ENCODE data around the gene PYM1. TPM values are rescaled to one million over a fixed set of nuclear protein-coding genes. Genes with fewer than 3 reads are reported as not detected.

Gene PYM1
- total RNA-seq, 2 experiments from 2014 or later = 22.1 to 22.9 TPM

DNA sequence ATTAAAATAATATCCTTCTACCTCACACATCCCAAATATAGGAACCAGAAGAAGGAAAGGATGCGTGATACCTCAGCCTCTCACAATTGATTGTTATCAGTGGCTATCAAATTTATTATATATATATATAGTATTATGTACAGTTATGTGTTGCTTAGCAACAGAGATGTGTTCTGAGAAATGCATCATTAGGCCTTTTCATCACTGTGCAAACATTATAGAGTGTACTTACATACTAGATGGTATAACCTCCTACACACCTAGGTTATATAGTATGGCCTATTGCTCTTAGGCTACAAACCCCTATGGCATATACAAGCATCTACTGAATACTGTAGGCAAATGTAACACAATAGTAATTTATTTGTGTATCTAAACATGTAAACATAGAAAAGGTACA is 34.0 kb downstream of the PYM1 start:
- H3K27ac Mint-ChIP-seq = no peak overlapping the region
- no peak overlapping the region for H3K4me3 Mint-ChIP-seq
- H3K9me3 Mint-ChIP-seq = no peaks in the 10 kb centered on the region
- H3K4me1 Mint-ChIP-seq (ENCODE audit: low read depth) = peaks cover 1% of the 10 kb centered on the region
- H3K36me3 Mint-ChIP-seq (ENCODE audit: low read depth) = no peaks in the 10 kb centered on the region
- CTCF ChIA-PET = no interaction called here
- intact Hi-C loops (cut with micrococcal nuclease) = no loop called here
- TF ChIP-seq, protein P1, sequence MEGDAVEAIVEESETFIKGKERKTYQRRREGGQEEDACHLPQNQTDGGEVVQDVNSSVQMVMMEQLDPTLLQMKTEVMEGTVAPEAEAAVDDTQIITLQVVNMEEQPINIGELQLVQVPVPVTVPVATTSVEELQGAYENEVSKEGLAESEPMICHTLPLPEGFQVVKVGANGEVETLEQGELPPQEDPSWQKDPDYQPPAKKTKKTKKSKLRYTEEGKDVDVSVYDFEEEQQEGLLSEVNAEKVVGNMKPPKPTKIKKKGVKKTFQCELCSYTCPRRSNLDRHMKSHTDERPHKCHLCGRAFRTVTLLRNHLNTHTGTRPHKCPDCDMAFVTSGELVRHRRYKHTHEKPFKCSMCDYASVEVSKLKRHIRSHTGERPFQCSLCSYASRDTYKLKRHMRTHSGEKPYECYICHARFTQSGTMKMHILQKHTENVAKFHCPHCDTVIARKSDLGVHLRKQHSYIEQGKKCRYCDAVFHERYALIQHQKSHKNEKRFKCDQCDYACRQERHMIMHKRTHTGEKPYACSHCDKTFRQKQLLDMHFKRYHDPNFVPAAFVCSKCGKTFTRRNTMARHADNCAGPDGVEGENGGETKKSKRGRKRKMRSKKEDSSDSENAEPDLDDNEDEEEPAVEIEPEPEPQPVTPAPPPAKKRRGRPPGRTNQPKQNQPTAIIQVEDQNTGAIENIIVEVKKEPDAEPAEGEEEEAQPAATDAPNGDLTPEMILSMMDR (IDR thresholded peaks at IDR 0.05) = no peak
- H3K27me3 Mint-ChIP-seq = no peaks in the 10 kb centered on the region
- DNase-seq (no peak), ATAC-seq (no peak)
- POLR2A ChIA-PET = no interaction called here

DNA sequence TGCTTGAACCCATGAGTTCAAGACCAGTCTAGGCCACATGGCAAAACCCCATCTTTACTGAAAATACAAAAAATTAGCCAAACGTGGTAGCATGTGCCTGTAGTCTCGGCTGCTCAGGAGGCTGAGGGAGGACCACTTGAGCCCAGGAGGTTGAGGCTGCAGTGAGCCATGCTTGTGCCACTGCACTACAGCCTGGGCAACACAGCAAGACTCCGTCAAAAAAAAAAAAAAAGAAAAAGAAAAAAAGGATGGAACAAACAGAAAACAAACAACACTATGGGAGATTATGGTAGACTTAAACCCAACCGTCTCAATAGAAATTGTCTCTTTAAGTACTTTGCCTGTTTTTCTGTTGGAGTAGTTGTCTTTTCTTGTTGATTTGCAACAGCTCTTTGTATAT is 36.4 kb downstream of the PYM1 start:
- no peak overlapping the region for H3K27ac Mint-ChIP-seq
- POLR2A ChIA-PET = no interaction called here
- no peaks in the 10 kb centered on the region for H3K36me3 Mint-ChIP-seq (ENCODE audit: low read depth)

GRCh38 chr12:55885113-55885512 is 42.6 kb downstream of the PYM1 start:
- CTCF ChIA-PET = interaction anchor here (0.5 to 1.1 kb wide), 2 partner anchors 50 to 280 kb away, joined by 3 to 5 read pairs; no protein-coding TSS in a partner anchor
- intact Hi-C loops (cut with micrococcal nuclease) = no loop called here
- POLR2A ChIA-PET = no interaction called here

More for the DNA sequence above, 36.4 kb downstream of the PYM1 start:
- CTCF ChIA-PET = no interaction called here
- TF ChIP-seq, protein P1 (IDR thresholded peaks at IDR 0.05) = no peak
- no peaks in the 10 kb centered on the region for H3K4me1 Mint-ChIP-seq (ENCODE audit: low read depth)
- DNase-seq (no peak), ATAC-seq (no peak)
- intact Hi-C loops (cut with micrococcal nuclease) = no loop called here
- H3K9me3 Mint-ChIP-seq = no peaks in the 10 kb centered on the region
- H3K27me3 Mint-ChIP-seq = no peaks in the 10 kb centered on the region
- no peak overlapping the region for H3K4me3 Mint-ChIP-seq

DNA sequence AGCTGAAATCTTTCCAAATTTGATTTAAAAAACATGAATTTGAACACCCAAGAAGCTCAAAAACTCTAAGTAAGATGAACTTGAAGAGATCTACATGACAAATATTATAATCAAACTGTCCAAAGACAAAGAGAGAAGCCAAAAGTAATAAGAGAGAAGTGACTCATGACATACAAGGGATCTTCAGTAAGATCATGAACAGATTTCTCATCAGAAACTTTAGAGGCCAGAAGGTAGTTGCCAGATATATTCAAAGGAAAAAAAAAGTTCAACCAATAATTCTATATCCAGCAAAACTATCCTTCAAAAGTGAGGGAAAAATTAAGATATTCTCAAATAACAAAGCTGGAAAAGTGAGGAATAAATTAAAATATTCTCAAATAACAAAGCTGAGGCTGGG is 49.9 kb downstream of the PYM1 start:
- Mint-ChIP-seq H3K9me3 (peaks cover 9% of the 10 kb centered on the region), H3K4me1 (ENCODE audit: low read depth) (peaks cover 9% of the 10 kb centered on the region), H3K27me3 (no peaks in the 10 kb centered on the region), H3K27ac (no peak overlapping the region), H3K36me3 (ENCODE audit: low read depth) (peaks cover 9% of the 10 kb centered on the region), H3K4me3 (no peak overlapping the region)
- ChIA-PET CTCF (interaction anchor here (1.3 kb wide), 1 partner anchor 221 kb away, joined by 3 read pairs; no protein-coding TSS in a partner anchor), POLR2A (interaction anchor here (0.9 kb wide), 1 partner anchor 18 kb away, joined by 3 read pairs; no protein-coding TSS in a partner anchor)
- intact Hi-C loops (cut with micrococcal nuclease) = no loop called here
- TF ChIP-seq, protein P1 (IDR thresholded peaks at IDR 0.05) = no peak
- no peak for DNase-seq
- no peak for ATAC-seq

More at GRCh38 chr12:55885113-55885512, 42.6 kb downstream of the PYM1 start:
- Mint-ChIP-seq H3K36me3 (ENCODE audit: low read depth) (no peaks in the 10 kb centered on the region), H3K9me3 (no peaks in the 10 kb centered on the region), H3K4me3 (no peak overlapping the region), H3K27ac (no peak overlapping the region), H3K4me1 (ENCODE audit: low read depth) (peaks cover 7% of the 10 kb centered on the region), H3K27me3 (no peaks in the 10 kb centered on the region)
- no peak for DNase-seq
- TF ChIP-seq, protein P1 (IDR thresholded peaks at IDR 0.05) = no peak
- ATAC-seq = no peak

DNA sequence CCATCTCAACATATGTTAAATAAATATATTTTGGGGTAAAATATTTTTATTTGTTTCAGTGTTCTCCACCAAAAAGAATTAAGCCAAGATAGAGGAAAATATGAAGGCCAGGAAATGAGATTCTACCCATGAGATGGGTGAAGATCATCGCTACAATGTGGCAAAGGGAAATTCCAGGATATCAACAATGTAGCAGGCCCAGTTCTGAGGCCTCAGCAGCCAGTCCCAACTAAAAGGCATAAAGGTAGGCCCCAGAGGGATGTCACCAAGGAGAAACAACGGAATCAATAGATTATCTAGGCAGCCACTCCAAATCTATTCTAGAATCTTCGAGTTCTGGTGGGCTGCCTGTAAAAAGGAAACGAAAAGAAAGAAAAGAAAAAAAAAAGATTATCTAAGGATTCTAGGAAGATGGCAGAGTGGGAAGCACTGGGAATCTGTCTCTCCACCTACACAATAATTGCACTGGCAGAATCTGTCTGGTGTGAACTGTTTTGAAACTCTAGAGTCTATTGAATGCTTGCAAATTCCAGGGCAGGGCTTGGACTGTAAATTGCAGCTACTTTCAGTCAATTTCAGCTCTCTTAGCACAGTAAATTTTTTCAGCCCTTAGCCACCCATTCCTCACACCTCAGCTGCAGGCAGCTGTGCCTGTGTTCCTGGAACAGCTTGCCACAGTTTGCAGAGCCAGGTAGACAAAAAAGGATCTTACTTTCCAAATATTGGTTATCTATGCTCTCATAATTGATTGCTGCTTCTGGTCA is 51.8 kb downstream of the PYM1 start:
- CTCF ChIA-PET = no interaction called here
- H3K27me3 Mint-ChIP-seq = no peaks in the 10 kb centered on the region

More for the DNA sequence above, 51.8 kb downstream of the PYM1 start:
- Mint-ChIP-seq H3K4me3 (no peak overlapping the region), H3K36me3 (ENCODE audit: low read depth) (peaks cover 9% of the 10 kb centered on the region), H3K4me1 (ENCODE audit: low read depth) (peaks cover 7% of the 10 kb centered on the region), H3K27ac (no peak overlapping the region), H3K9me3 (peaks cover 9% of the 10 kb centered on the region)
- DNase-seq = no peak
- TF ChIP-seq, protein P1 (IDR thresholded peaks at IDR 0.05) = no peak
- ATAC-seq = no peak
- POLR2A ChIA-PET = no interaction called here
- intact Hi-C loops (cut with micrococcal nuclease) = no loop called here

All from activated CD8-positive, alpha-beta T cell treated with anti-CD3 and anti-CD28 coated beads for 36 hours (primary cell).